B cell (primary cell): ENCODE measurements around the gene PITX2. TPM values are rescaled to one million over a fixed set of nuclear protein-coding genes. Genes with fewer than 3 reads are reported as not detected.

ENCODE experiments used
- ATAC-seq: fragments of 200-7000 bp; cut with Tn5 transposase; one replicate; pipeline ENCODE4 v1.10.0; 2021; ENCODE audit warnings: low read depth, mild to moderate bottlenecking, moderate number of reproducible peaks, moderate library complexity
- CTCF ChIA-PET: fragments of 350-600 bp; sonication (Branson Sonifier 250); formaldehyde crosslinking; loops from one replicate; lab custom pipeline; 2021; ENCODE audit warnings: antibody characterized with exemption, inconsistent platforms; lab: Charles Lee
- POLR2A ChIA-PET: fragments of 350-600 bp; sonication (Branson Sonifier 250); formaldehyde crosslinking; loops from one replicate; lab custom pipeline; 2021; ENCODE audit warnings: antibody characterized with exemption; lab: Charles Lee
- DNase-seq: peaks from one replicate; pipeline ENCODE4 v3.0.0; 2013
- H2AFZ ChIP-seq: 2 replicates; pipeline ENCODE4 v1.6.1; 2012; ENCODE audit warnings: mild to moderate bottlenecking, low read depth, low read length; ENCODE audit not compliant: insufficient read depth, poor library complexity, severe bottlenecking
- H3K27ac ChIP-seq, 2 donors: 1 replicate in 1 of 2; 2 replicates in 1 of 2; pipeline ENCODE4 v1.5.1; 2012 to 2013; ENCODE audit warnings: low read length in 2 of 2, mild to moderate bottlenecking in 2 of 2, moderate library complexity in 1 of 2
- H3K27me3 ChIP-seq, 4 experiments: fragments of 200-600 bp in 1 of 4; sonication (generic) in 1 of 4; replicated peaks in 1 of 4; 1 replicate in 2 of 4; 2 replicates in 2 of 4; pipeline versions ENCODE4 v1.6.1 to v1.7.0; 2013 to 2016; ENCODE audit warnings: low read length in 3 of 4, mild to moderate bottlenecking in 2 of 4, mixed read lengths in 1 of 4, moderate library complexity in 1 of 4; ENCODE audit not compliant: insufficient read depth in 4 of 4, control insufficient read depth in 3 of 4; ENCODE audit errors: control extremely low read depth in 1 of 4
- H3K36me3 ChIP-seq, 2 experiments: replicated peaks in 1 of 2; 1 replicate in 1 of 2; 2 replicates in 1 of 2; pipeline versions ENCODE4 v1.6.1 to v1.7.1; 2013; ENCODE audit warnings: low read length in 1 of 2; ENCODE audit not compliant: insufficient read depth in 2 of 2, control insufficient read depth in 1 of 2; ENCODE audit errors: control extremely low read depth in 1 of 2, extremely low read depth in 1 of 2
- H3K4me1 ChIP-seq, 2 donors: fragments of 200-600 bp in 1 of 2; sonication (generic) in 1 of 2; 1 replicate in 1 of 2; 2 replicates in 1 of 2; pipeline versions ENCODE4 v1.5.1 to v1.6.1; 2013 to 2017; ENCODE audit warnings: low read length in 2 of 2; ENCODE audit not compliant: control insufficient read depth in 2 of 2, insufficient read depth in 2 of 2
- H3K4me2 ChIP-seq: replicated peaks from 2 replicates; pipeline ENCODE3; 2012; ENCODE audit warnings: mild to moderate bottlenecking, low read depth, low read length; ENCODE audit not compliant: poor library complexity, severe bottlenecking
- H3K4me3 ChIP-seq, 5 experiments: fragments of 200-600 bp in 1 of 5; sonication (generic) in 1 of 5; 1 replicate in 3 of 5; 2 replicates in 2 of 5; pipeline versions ENCODE4 v1.5.1 to v1.7.0; 2011 to 2016; ENCODE audit warnings: low read length in 4 of 5, mild to moderate bottlenecking in 4 of 5, low read depth in 2 of 5, control low read depth in 1 of 5, moderate library complexity in 1 of 5; ENCODE audit not compliant: insufficient read depth in 1 of 5; ENCODE audit errors: control extremely low read depth in 1 of 5, extremely low read depth in 1 of 5
- H3K79me2 ChIP-seq: fragments of 200-600 bp; sonication (generic); one replicate; pipeline ENCODE4 v1.6.0; 2016; ENCODE audit warnings: low read length; ENCODE audit not compliant: control insufficient read depth, insufficient read depth
- H3K9ac ChIP-seq: fragments of 200-600 bp; sonication (generic); 2 replicates; pipeline ENCODE4 v1.6.1; 2017; ENCODE audit warnings: mild to moderate bottlenecking, low read length, moderate library complexity
- H3K9me3 ChIP-seq, 3 donors: one replicate each; pipeline versions ENCODE4 v1.6.1 to v1.7.1; 2013; ENCODE audit warnings: low read length in 2 of 3; ENCODE audit not compliant: control insufficient read depth in 2 of 3, insufficient read depth in 1 of 3; ENCODE audit errors: control extremely low read depth in 1 of 3
- H4K20me1 ChIP-seq: 2 replicates; pipeline ENCODE4 v1.6.0; 2012; ENCODE audit warnings: mild to moderate bottlenecking, low read length; ENCODE audit not compliant: insufficient read depth, control insufficient read depth, poor library complexity, severe bottlenecking
- H3K27ac Mint-ChIP-seq: one replicate; pipeline ENCODE4 v1.8.0; 2021; ENCODE audit warnings: mixed read lengths
- H3K27me3 Mint-ChIP-seq: one replicate; pipeline ENCODE4 v1.8.0; 2021; ENCODE audit warnings: mixed read lengths
- H3K4me1 Mint-ChIP-seq: one replicate; pipeline ENCODE4 v1.8.0; 2021; ENCODE audit warnings: mixed read lengths
- H3K4me3 Mint-ChIP-seq: one replicate; pipeline ENCODE4 v1.8.0; 2021; ENCODE audit warnings: mixed read lengths
- H3K9me3 Mint-ChIP-seq: one replicate; pipeline ENCODE4 v1.8.0; 2022; ENCODE audit warnings: mixed read lengths; ENCODE audit not compliant: insufficient read depth
- CTCF ChIP-seq: fragments of 200-600 bp; IDR thresholded peaks from one replicate; pipeline ENCODE4 v1.8.0; 2022; ENCODE audit warnings: antibody characterized with exemption, mild to moderate bottlenecking
- EZH2 ChIP-seq: IDR thresholded peaks from 2 replicates; pipeline ENCODE4 v1.6.1; 2012; ENCODE audit warnings: borderline replicate concordance, low read depth, mild to moderate bottlenecking, moderate library complexity, low read length; ENCODE audit not compliant: insufficient read depth, poor library complexity, severe bottlenecking
- WGBS: methylation state at CpG from one replicate; pipeline ENCODE4 v1.1.5; 2013; ENCODE audit warnings: missing lambda C conversion rate; ENCODE audit not compliant: insufficient coverage; 5-methylcytosine and 5-hydroxymethylcytosine counted together
- intact Hi-C: fragments of 100-400 bp; cut with micrococcal nuclease; formaldehyde crosslinking; loops from one replicate; pipeline ENCODE4 v1.10.0; 2022
- polyA plus RNA-seq: library from polyadenylated mRNA; depleted of rRNA; stranded (reverse); fragments of >200 nt; gene quantifications from 2 replicates; pipeline ENCODE4 v1.2.3, GENCODE V29; 2012
- total RNA-seq, 2 donors: library from RNA; stranded (reverse); fragments of 120-200 nt in 1 of 2; gene quantifications; 1 replicate in 1 of 2; 2 replicates in 1 of 2; pipeline versions ENCODE4 v1.2.3 to v1.2.4, GENCODE V29; 2013 to 2022

The PITX2 gene
- total and polyA plus RNA-seq, 2 donors (not counting 1 experiment from before 2014, with no cell fraction given), result not detected

DNA sequence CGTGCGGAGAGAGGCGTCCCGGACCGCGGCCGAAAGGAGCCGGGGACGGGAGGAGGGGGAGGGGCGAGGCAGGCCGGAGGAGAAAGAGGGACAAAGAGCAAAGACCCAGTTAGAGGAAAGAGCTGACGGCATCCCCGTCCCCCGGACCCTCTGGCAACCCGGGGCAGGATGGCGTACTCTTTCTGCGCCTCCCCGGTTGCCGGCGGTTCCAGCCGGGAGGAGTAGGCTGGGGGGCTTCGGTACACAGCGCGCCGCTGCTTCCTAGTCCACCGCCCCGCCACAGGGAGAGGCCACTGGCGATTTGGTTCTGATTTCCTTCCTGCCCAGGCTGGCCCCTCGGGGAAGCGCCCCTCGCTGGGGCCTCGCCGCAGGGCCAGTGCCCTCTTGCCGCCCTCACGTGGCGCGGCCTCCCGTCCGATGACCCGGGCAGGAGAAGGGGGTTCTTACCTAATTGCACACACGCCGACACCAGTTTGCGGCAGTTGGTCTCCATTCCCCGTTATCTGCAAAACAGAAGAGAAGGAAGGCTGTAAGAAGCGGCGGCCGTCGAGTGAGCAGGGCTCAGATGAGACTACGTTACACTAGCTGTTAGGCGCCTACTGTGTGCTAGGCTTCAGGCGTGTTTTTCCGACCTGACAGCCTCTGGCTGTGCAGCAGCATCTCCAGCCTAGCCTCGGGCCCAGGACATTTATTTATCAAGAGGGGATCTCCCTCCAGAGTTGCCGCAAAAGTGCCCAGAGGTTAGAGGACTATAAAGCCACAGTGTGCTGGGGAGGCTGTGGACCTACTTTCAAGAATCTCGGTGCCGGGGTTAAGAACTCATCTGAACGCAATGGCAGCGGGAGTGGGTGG is 9.9 kb upstream of the PITX2 start:
- H3K4me1 Mint-ChIP-seq, result peaks cover 11% of the 10 kb centered on the region
- Histone ChIP-seq H3K4me1 (peaks cover 13 to 28% of the 10 kb centered on the region in 2 donors), H3K27me3 (peaks cover 2 to 87% (median 64%) of the 10 kb centered on the region in 4 experiments), H3K36me3 (no peaks in the 10 kb centered on the region), H3K9me3 (peaks cover 0 to 69% (median 2%) of the 10 kb centered on the region in 3 donors), H2AFZ (no peak overlapping the region), H3K27ac (no peak overlapping the region), H4K20me1 (no peaks in the 10 kb centered on the region), H3K4me2 (peak overlapping the region; percentile 44), H3K9ac (no peak overlapping the region), H3K4me3 (no peak overlapping the region), H3K79me2 (no peaks in the 10 kb centered on the region)
- no peaks in the 10 kb centered on the region for H3K9me3 Mint-ChIP-seq
- DNase-seq (no peak), ATAC-seq (no peak)
- ChIA-PET POLR2A (no interaction called here), CTCF (no interaction called here)
- intact Hi-C loops, result no loop called here
- no peak overlapping the region for H3K27ac Mint-ChIP-seq
- H3K4me3 Mint-ChIP-seq, result no peak overlapping the region
- WGBS, result 11% methylated on average over 55 of the region's 58 CpGs
- TF ChIP-seq CTCF (no peak), EZH2 (no peak)
- peaks cover 74% of the 10 kb centered on the region for H3K27me3 Mint-ChIP-seq
